GM18867 (cell line): ENCODE results near the gene USP34.
"Not testable (repeated sequence)": the region's sequence is repeated elsewhere in the genome, so short reads cannot be mapped to it uniquely, and the experiment has no call there.

Experiments used
- ATAC-seq: cut with Tn5 transposase; IDR thresholded peaks from one replicate; pipeline ENCODE4 v1.9.1; 2021; ENCODE audit warnings: mild to moderate bottlenecking, moderate library complexity; ENCODE audit not compliant: unreplicated experiment

Gene USP34

DNA sequence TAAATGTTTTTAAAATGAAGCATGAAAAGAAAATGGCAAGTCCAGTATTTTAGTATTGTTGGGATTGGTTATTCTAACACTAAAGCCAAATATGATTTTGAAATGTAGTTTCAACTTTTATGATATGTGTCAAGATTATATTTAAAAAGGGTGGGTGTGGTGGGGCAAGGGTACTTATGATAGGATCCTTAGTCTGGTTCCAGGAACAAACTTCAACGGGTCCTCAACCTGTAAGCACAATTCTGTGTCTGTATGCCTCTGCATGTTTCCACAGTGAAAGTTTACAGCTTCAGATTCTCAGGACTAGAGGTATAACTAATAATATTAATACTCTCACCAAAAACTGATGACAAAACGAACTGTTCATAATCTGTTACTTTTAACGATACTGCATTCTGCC, 5.8 kb downstream of the USP34 start:
- ATAC-seq = no peak

- ATAC-seq = peak; percentile 17
Measured at GRCh38 chr2:61463769-61464475, 7.0 kb downstream of the USP34 start.

GRCh38 chr2:61461404-61461803, 9.5 kb downstream of the USP34 start:
- ATAC-seq = no peak

DNA sequence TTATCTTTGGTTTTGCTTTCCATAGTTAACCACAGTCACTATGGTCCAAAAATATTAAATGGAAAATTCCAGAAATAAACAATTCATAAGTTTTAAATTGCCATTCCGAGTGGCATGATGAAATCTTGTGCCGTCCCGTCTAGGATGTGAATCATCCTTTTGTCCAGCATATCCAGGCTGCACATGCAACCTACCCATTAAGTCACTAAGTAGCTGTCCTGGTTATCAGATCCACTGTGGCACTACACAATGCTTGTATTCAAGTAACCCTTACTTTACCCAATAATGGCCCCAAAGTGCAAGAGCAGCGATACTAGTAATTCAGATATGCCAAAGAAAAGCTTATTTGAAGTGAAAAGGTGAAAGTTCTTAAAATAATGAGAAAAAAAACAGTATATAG, 10.7 kb downstream of the USP34 start:
- no peak for ATAC-seq

GRCh38 chr2:61456746-61457420, 14.0 kb downstream of the USP34 start:
- no peak for ATAC-seq

DNA sequence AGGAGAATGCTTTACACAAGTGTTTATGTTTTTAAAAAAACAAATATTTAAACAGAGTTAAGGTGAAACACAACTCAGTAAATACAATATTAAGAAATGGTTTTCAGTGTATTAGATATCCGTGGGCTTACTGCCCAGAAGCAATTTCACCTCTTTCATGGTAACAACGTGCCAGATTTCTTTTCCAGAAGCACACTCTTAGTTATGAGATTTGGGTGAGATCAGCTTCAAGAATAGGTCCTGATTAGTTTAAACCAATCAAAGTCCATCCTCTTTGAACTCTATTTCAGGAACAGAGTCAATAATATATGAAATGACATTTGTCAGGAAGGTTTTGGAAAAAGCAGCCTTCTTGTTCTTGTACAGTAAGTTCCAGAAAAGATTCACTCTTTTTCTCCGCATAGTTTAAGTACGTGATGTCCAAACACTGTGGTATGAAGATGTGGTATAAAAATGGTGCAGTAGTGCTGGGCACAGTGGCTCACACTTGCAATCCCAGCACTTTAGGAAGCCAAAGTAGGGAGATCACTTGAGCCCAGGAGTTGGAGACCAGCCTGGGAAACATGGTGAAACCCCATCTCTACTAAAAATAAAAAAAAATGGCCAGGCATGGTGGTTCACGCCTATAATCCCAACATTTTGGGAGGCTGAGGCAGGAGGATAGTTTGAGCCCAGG, 14.7 kb downstream of the USP34 start:
- no peak for ATAC-seq

DNA sequence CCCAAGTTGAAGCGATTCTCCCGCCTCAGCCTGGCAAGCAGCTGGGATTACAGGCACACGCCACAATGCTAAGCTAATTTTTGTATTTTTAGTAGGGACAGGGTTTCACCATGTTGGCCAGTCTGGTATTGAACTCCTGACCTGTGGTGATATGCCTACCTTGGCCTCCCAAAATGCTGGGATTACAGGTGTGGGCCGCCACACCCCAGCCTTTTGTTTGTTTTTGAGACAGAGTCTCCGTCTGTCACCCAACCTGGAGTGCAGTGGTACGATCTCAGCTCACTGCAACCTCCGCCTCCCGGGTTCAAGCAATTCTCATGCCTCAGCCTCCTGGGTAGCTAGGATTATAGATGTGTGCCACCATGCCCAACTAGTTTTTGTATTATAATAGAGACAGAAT, 15.9 kb downstream of the USP34 start:
- not testable (repeated sequence) for ATAC-seq

DNA sequence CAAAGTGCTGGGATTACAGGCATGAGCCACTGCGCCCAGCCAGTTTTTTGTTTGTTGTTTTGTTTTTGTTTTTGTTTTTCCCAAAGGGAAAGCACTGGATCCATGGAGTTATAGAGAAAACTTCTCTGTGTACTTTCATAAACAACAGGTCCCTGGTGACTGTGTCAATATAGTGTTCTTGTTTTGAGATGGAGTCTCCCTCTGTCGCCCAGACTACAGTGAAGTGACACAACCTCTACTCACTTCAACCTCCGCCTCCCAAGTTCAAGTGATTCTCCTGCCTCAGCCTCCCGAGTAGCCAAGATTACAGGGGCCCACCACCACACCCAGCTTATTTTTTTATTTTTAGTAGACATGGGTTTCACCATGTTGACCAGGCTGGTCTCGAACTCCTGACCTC, 16.5 kb downstream of the USP34 start:
- no peak for ATAC-seq

GRCh38 chr2:61452392-61452791, 18.5 kb downstream of the USP34 start:
- ATAC-seq = no peak

- ATAC-seq = no peak
Measured at GRCh38 chr2:61451178-61451577, 19.7 kb downstream of the USP34 start.

DNA sequence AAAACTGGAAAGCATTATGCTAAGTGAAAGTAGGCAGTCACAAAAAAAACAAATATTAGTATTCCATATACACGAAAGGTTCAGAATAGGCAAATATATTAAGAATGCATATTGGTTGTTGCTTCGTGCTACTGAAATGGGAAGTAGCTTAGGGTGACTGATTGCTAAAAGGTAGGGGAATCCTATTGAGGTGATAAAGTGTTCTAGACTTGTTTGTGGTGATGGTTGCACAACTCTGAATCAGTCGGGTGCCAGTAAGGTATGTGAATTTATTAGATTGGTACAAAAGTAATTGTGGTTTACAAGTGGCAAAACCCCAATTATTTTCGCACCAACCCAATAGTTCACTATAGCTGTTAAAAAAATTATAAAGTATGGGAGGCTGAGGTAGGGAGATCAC, 20.7 kb downstream of the USP34 start:
- ATAC-seq = peak; percentile 56

- ATAC-seq = no peak
Measured at GRCh38 chr2:61448229-61448628, 22.7 kb downstream of the USP34 start.

DNA sequence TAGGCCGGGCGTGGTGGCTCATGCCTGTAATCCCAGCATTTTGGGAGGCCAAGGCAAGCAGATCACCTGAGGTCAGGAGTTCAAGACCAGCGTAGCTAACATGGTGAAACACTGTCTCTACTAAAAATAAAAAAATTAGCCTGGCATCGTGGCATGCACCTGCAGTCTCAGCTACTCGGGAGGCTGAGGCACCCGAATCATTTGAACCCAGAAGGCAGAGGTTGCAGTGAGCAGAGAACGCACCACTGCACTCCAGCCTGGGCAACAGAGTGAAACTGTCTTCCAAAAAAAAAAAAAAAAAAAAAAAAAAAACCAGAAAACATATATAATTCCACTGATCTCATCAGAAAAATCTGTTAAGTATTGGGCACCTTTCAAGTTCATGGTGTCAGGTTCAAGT, 23.9 kb downstream of the USP34 start:
- ATAC-seq = not testable (repeated sequence)

DNA sequence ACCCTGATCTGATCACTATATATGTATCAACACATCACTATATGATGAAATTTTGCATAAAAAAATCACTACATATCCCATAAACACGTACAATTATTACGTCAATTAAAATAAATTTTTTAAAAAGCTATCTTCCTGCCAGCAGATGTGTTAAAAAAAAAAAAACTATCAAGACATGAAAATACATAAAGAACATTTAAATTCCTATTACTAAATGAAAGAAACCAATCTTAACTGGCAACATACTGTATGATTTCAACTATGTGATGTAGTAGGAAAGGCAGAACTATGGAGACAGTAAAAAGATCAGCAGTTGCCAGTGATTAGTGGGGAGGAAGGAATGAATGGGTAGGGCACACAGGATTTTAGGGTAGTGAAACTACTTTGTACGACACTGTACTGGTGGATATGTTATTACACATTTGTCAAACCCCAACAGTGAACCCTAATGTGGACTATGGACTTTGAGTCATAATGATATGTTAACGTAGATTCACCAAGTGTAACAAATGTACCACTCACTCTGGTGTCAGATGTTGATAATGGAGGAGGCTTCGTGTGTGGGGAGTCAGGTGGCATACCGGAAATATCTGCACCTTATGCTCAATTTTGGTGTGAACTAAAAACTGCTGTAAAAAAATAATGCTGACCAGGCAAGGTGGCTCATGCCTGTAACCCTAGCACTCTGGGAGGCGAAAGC, 27.4 kb downstream of the USP34 start:
- ATAC-seq = peak; percentile 96

GRCh38 chr2:61439241-61440002, 31.5 kb downstream of the USP34 start:
- ATAC-seq = no peak

GRCh38 chr2:61438670-61439069, 32.2 kb downstream of the USP34 start:
- no peak for ATAC-seq

- ATAC-seq = no peak
Measured at GRCh38 chr2:61437170-61437569, 33.7 kb downstream of the USP34 start.

DNA sequence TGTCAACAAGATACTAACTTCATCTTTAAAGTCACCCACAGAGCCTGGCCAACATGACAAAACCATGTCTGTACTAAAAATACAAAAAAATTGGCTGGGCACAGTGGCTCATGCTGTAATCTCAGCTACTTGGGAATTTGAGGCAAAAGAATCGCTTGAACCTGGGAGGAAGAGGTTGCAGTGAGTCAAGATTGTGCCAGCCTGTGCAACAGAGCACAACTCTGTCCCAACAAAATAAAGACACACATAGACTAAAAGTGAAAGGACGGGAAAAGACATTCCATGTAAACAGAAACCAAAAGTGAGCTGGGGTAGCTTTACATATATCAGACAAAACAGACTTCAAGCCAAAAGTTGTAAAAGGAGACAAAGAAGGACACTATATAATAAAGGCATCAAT, 34.8 kb downstream of the USP34 start:
- ATAC-seq = no peak

GRCh38 chr2:61435291-61435690, 35.6 kb downstream of the USP34 start:
- no peak for ATAC-seq

GRCh38 chr2:61434314-61434713, 36.6 kb downstream of the USP34 start:
- ATAC-seq = no peak

GRCh38 chr2:61433606-61434005, 37.3 kb downstream of the USP34 start:
- no peak for ATAC-seq
